HEK293T (cell line): Measurements from ENCODE around the gene PAPPA2.

Source experiments
- FOXA1 ChIP-seq: fragments of 450-650 bp; IDR thresholded peaks from 2 replicates; pipeline ENCODE4 v1.6.1; 2016; ENCODE audit warnings: mild to moderate bottlenecking
- FOXM1 ChIP-seq: fragments of 450-650 bp; IDR thresholded peaks from 2 replicates; pipeline ENCODE4 v1.6.1; 2017; ENCODE audit warnings: mild to moderate bottlenecking, borderline replicate concordance
- HDGF ChIP-seq: fragments of 450-650 bp; IDR thresholded peaks from 2 replicates; pipeline ENCODE4 v1.6.1; 2017; ENCODE audit warnings: antibody characterized with exemption, borderline replicate concordance
- LEF1 ChIP-seq: fragments of 450-650 bp; IDR thresholded peaks from 2 replicates; pipeline ENCODE4 v1.6.1; 2017; ENCODE audit warnings: mild to moderate bottlenecking, borderline replicate concordance
- PKNOX1 ChIP-seq: fragments of 450-650 bp; IDR thresholded peaks from 2 replicates; pipeline ENCODE4 v1.6.1; 2016

GRCh38 chr1:176552999-176553398 is 90.0 kb downstream of the PAPPA2 start:
- TF ChIP-seq FOXA1: no peak
- no peak for TF ChIP-seq LEF1
- TF ChIP-seq FOXM1: no peak
- TF ChIP-seq HDGF: no peak
- no peak for TF ChIP-seq PKNOX1
